HepG2 (cell line): Measurements from ENCODE around the gene PCDHGA1. TPM values are rescaled to one million over a fixed set of nuclear protein-coding genes. Genes with fewer than 3 reads are reported as not detected.

Experiments used
- ERF ChIP-seq: IDR thresholded peaks from 2 replicates; pipeline ENCODE4 v1.6.1; 2018; ENCODE audit warnings: missing biosample characterization, missing genetic modification reagents
- MXI1 ChIP-seq: IDR thresholded peaks from 3 replicates; pipeline ENCODE4 v1.6.1; 2012; ENCODE audit warnings: low read depth, low read length, inconsistent platforms, borderline replicate concordance
- RARA ChIP-seq: IDR thresholded peaks from 2 replicates; pipeline ENCODE4 v1.6.1; 2016; ENCODE audit warnings: missing genetic modification reagents, missing compliant biosample characterization
- RFX5 ChIP-seq: IDR thresholded peaks from 2 replicates; pipeline ENCODE4 v1.6.1; 2011; ENCODE audit warnings: low read depth, low read length, improper control_type of control experiment
- RNF2 ChIP-seq: fragments of 450-650 bp; conservative IDR thresholded peaks from 2 replicates; pipeline ENCODE4 v1.6.1; 2016; ENCODE audit warnings: low read depth
- RORA ChIP-seq: sonication (generic); formaldehyde crosslinking; IDR thresholded peaks from 2 replicates; pipeline ENCODE4 v1.5.0; 2020; ENCODE audit warnings: mild to moderate bottlenecking, missing genetic modification reagents, moderate library complexity
- SAFB2 ChIP-seq: sonication (generic); formaldehyde crosslinking; IDR thresholded peaks from 2 replicates; pipeline ENCODE4 v1.5.1; 2020; ENCODE audit warnings: missing genetic modification reagents, low read depth, mild to moderate bottlenecking, borderline replicate concordance
- SMAD1 ChIP-seq: sonication (generic); formaldehyde crosslinking; IDR thresholded peaks from 2 replicates; pipeline ENCODE4 v1.4.0; 2020; ENCODE audit warnings: missing genetic modification reagents, low read depth, mild to moderate bottlenecking, borderline replicate concordance
- SUZ12 ChIP-seq: fragments of 150-350 bp; IDR thresholded peaks from 2 replicates; pipeline ENCODE4 v1.6.1; 2014; ENCODE audit warnings: low read depth, low read length
- ZNF460 ChIP-seq: sonication (generic); formaldehyde crosslinking; IDR thresholded peaks from 2 replicates; pipeline ENCODE4 v1.5.1; 2020; ENCODE audit warnings: missing genetic modification reagents, mild to moderate bottlenecking, borderline replicate concordance
- ZNF746 ChIP-seq: sonication (generic); formaldehyde crosslinking; IDR thresholded peaks from 2 replicates; pipeline ENCODE4 v1.8.0; 2022; ENCODE audit warnings: mild to moderate bottlenecking, missing genetic modification reagents
- ZSCAN9 ChIP-seq: IDR thresholded peaks from 2 replicates; pipeline ENCODE4 v1.6.1; 2016; ENCODE audit warnings: borderline replicate concordance
- polyA plus RNA-seq, 8 experiments: library from polyadenylated mRNA; depleted of rRNA in 3 of 8; stranded (reverse) in 7 of 8; unstranded in 1 of 8; fragments of >200 nt; fragmentation: Illumina TruSeq in 4 of 8; extraction: Trizol in 4 of 8; gene quantifications; 2 replicates each; pipeline versions ENCODE4 v1.2.1 to v1.2.3, GENCODE V29; 2011 to 2016; ENCODE audit warnings: low read depth in 4 of 8, missing spikeins in 1 of 8, mixed read lengths in 1 of 8; ENCODE audit not compliant: insufficient read depth in 1 of 8
- total RNA-seq, 5 experiments: library from RNA; depleted of rRNA; stranded (reverse); fragments of >200 nt; fragmentation: Illumina TruSeq; extraction: Trizol; gene quantifications; 2 replicates each; pipeline ENCODE4 v1.2.3, GENCODE V29; 2016; ENCODE audit warnings: low read depth in 1 of 5
- TF ChIP-seq, protein P1 (sequence below): IDR thresholded peaks from 2 replicates; pipeline ENCODE4 v1.6.1; 2016; ENCODE audit warnings: mild to moderate bottlenecking
- TF ChIP-seq, protein P2 (sequence below): conservative IDR thresholded peaks from 2 replicates; pipeline ENCODE4 v1.6.1; 2018; ENCODE audit warnings: missing genetic modification reagents
- TF ChIP-seq, protein P3 (sequence below): IDR thresholded peaks from 2 replicates; pipeline ENCODE4 v1.6.1; 2016; ENCODE audit warnings: low read depth, control low read depth
- TF ChIP-seq, protein P4 (sequence below): sonication (generic); formaldehyde crosslinking; IDR thresholded peaks from 2 replicates; pipeline ENCODE4 v1.4.0; 2020; ENCODE audit warnings: missing genetic modification reagents, borderline replicate concordance
- TF ChIP-seq, protein P5 (sequence below): sonication (generic); formaldehyde crosslinking; IDR thresholded peaks from 2 replicates; pipeline ENCODE4 v1.5.0; 2020; ENCODE audit warnings: mild to moderate bottlenecking, missing genetic modification reagents, moderate library complexity

Gene PCDHGA1
- total and polyA plus RNA-seq, 2 of the 13 experiments (the other 11 are each of a cell fraction or from before 2014, with no cell fraction given): 0.31 to 0.40 TPM

DNA sequence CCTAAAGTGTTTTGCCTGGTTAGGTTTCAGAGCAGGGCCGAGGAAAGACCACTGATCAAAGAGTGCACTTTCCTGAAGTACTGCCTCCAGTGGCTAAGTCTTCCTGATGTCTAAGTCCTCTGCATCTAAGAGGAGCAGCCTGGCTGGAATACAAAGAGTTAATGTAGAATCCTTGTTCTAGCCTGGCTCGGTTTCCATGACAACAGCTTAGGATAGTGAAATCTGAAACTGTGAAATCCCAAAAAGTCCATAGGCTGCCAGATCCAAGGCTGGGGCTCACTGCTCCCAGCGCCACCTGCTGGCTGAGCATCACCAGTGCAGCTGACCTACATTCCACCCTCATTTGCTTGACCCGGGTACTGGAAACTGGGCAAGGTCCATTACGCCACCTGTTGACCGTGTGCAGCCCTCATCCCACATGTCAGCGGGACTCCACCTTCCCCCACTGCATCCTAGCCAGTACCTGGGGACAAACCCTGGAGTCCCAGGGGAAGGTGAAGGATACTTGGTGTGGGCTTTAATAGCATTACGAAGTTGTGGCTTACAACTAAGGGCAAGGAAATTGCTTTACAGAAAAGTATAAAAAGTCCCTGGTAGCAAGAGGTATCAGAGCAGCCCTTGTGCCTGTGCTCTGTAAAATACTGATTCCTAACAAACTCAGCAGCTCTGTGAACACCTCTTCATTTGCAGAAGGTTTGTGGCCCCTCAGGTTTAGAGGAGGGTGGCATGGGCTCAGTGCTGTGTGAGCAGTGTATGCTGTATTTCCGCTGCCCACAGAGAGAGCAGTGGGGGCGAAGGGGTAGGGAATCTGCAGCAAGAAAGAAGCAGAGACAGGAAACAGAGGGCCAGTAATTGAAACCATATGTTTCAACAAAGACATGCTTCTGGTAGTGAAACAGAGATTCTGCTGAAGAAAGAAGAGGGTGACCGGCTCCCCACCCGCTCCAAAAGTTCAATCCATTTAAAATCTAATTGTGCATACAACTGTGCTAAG lies 194.6 kb downstream of the PCDHGA1 start (continued):
- TF ChIP-seq, protein P1, sequence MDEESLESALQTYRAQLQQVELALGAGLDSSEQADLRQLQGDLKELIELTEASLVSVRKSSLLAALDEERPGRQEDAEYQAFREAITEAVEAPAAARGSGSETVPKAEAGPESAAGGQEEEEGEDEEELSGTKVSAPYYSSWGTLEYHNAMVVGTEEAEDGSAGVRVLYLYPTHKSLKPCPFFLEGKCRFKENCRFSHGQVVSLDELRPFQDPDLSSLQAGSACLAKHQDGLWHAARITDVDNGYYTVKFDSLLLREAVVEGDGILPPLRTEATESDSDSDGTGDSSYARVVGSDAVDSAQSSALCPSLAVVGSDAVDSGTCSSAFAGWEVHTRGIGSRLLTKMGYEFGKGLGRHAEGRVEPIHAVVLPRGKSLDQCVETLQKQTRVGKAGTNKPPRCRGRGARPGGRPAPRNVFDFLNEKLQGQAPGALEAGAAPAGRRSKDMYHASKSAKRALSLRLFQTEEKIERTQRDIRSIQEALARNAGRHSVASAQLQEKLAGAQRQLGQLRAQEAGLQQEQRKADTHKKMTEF: peak; percentile 71
- no peak for TF ChIP-seq SMAD1
- TF ChIP-seq RNF2: no peak
- TF ChIP-seq, protein P2, sequence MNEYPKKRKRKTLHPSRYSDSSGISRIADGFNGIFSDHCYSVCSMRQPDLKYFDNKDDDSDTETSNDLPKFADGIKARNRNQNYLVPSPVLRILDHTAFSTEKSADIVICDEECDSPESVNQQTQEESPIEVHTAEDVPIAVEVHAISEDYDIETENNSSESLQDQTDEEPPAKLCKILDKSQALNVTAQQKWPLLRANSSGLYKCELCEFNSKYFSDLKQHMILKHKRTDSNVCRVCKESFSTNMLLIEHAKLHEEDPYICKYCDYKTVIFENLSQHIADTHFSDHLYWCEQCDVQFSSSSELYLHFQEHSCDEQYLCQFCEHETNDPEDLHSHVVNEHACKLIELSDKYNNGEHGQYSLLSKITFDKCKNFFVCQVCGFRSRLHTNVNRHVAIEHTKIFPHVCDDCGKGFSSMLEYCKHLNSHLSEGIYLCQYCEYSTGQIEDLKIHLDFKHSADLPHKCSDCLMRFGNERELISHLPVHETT (CRISPR knock-in tag): no peak
- no peak for TF ChIP-seq ZNF746 (CRISPR knock-in tag)
- TF ChIP-seq ERF (CRISPR knock-in tag): 0 out of 2 replicates have a peak, but pooled peaks have one; percentile 68
- no peak for TF ChIP-seq SUZ12
- TF ChIP-seq SAFB2 (CRISPR knock-in tag): no peak
- TF ChIP-seq RFX5: peak; percentile 78
- no peak for TF ChIP-seq ZNF460 (CRISPR knock-in tag)
- TF ChIP-seq, protein P3, sequence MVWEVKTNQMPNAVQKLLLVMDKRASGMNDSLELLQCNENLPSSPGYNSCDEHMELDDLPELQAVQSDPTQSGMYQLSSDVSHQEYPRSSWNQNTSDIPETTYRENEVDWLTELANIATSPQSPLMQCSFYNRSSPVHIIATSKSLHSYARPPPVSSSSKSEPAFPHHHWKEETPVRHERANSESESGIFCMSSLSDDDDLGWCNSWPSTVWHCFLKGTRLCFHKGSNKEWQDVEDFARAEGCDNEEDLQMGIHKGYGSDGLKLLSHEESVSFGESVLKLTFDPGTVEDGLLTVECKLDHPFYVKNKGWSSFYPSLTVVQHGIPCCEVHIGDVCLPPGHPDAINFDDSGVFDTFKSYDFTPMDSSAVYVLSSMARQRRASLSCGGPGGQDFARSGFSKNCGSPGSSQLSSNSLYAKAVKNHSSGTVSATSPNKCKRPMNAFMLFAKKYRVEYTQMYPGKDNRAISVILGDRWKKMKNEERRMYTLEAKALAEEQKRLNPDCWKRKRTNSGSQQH: peak; percentile 67; the same call in 1 of the 2 replicates
- TF ChIP-seq, protein P4, sequence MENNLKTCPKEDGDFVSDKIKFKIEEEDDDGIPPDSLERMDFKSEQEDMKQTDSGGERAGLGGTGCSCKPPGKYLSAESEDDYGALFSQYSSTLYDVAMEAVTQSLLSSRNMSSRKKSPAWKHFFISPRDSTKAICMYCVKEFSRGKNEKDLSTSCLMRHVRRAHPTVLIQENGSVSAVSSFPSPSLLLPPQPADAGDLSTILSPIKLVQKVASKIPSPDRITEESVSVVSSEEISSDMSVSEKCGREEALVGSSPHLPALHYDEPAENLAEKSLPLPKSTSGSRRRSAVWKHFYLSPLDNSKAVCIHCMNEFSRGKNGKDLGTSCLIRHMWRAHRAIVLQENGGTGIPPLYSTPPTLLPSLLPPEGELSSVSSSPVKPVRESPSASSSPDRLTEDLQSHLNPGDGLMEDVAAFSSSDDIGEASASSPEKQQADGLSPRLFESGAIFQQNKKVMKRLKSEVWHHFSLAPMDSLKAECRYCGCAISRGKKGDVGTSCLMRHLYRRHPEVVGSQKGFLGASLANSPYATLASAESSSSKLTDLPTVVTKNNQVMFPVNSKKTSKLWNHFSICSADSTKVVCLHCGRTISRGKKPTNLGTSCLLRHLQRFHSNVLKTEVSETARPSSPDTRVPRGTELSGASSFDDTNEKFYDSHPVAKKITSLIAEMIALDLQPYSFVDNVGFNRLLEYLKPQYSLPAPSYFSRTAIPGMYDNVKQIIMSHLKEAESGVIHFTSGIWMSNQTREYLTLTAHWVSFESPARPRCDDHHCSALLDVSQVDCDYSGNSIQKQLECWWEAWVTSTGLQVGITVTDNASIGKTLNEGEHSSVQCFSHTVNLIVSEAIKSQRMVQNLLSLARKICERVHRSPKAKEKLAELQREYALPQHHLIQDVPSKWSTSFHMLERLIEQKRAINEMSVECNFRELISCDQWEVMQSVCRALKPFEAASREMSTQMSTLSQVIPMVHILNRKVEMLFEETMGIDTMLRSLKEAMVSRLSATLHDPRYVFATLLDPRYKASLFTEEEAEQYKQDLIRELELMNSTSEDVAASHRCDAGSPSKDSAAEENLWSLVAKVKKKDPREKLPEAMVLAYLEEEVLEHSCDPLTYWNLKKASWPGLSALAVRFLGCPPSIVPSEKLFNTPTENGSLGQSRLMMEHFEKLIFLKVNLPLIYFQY: peak; percentile 72; the same call in 1 of the 2 replicates
- TF ChIP-seq MXI1: peak; percentile 60; the same call in 1 of the 3 replicates
- TF ChIP-seq RORA (CRISPR knock-in tag): peak; percentile 91; the same call in 1 of the 2 replicates
- TF ChIP-seq ZSCAN9: 0 out of 2 replicates have a peak, but pooled peaks have one; percentile 29
- TF ChIP-seq, protein P5, sequence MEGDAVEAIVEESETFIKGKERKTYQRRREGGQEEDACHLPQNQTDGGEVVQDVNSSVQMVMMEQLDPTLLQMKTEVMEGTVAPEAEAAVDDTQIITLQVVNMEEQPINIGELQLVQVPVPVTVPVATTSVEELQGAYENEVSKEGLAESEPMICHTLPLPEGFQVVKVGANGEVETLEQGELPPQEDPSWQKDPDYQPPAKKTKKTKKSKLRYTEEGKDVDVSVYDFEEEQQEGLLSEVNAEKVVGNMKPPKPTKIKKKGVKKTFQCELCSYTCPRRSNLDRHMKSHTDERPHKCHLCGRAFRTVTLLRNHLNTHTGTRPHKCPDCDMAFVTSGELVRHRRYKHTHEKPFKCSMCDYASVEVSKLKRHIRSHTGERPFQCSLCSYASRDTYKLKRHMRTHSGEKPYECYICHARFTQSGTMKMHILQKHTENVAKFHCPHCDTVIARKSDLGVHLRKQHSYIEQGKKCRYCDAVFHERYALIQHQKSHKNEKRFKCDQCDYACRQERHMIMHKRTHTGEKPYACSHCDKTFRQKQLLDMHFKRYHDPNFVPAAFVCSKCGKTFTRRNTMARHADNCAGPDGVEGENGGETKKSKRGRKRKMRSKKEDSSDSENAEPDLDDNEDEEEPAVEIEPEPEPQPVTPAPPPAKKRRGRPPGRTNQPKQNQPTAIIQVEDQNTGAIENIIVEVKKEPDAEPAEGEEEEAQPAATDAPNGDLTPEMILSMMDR (CRISPR knock-in tag): peak; percentile 99
- TF ChIP-seq RARA: peak; percentile 83
